ENCODE measurements around the gene B4GALNT4.
"Not testable (repeated sequence)": the region's sequence is repeated elsewhere in the genome, so short reads cannot be mapped to it uniquely, and the experiment has no call there.

B4GALNT4 gene

GRCh38 chr11:359181-359714, 10.1 kb upstream of the B4GALNT4 start:
- no peak for DNase-seq

GRCh38 chr11:360326-361280, 8.7 kb upstream of the B4GALNT4 start:
- no peak for DNase-seq

GRCh38 chr11:362642-363442, 6.5 kb upstream of the B4GALNT4 start:
- no peak for DNase-seq

GRCh38 chr11:363443-363805, 5.9 kb upstream of the B4GALNT4 start:
- not testable (repeated sequence) for DNase-seq

- DNase-seq, result peak; percentile 71
These were observed 5.1 kb upstream of the B4GALNT4 start for GRCh38 chr11:363948-364761.

GRCh38 chr11:364991-365725, 4.1 kb upstream of the B4GALNT4 start:
- DNase-seq, result no peak

- no peak for DNase-seq
These were observed 3.5 kb upstream of the B4GALNT4 start for GRCh38 chr11:365831-366230.

GRCh38 chr11:367956-368413, 1.3 kb upstream of the B4GALNT4 start:
- DNase-seq, result no peak

- no peak for DNase-seq
These were observed 624 bp upstream of the B4GALNT4 start for GRCh38 chr11:368414-369335.

- no peak for DNase-seq
These were observed 1.0 kb downstream of the B4GALNT4 start for GRCh38 chr11:370070-370941.

GRCh38 chr11:371051-371450, 1.8 kb downstream of the B4GALNT4 start:
- no peak for DNase-seq

GRCh38 chr11:371716-372590, 2.7 kb downstream of the B4GALNT4 start:
- DNase-seq, result no peak

GRCh38 chr11:372809-373715, 3.8 kb downstream of the B4GALNT4 start:
- DNase-seq, result no peak

GRCh38 chr11:373716-374551, 4.6 kb downstream of the B4GALNT4 start:
- no peak for DNase-seq

- DNase-seq, result no peak
These were observed 6.0 kb downstream of the B4GALNT4 start for GRCh38 chr11:375065-376025.

Data from CD4-positive, alpha-beta T cell treated with Interleukin-15 for 1 hour (primary cell).